ENCODE data around the gene SPTBN1.

SPTBN1 gene

GRCh38 chr2:54629914-54630857, 174.1 kb downstream of the SPTBN1 start:
- DNase-seq (ENCODE audit: low read depth): peak; percentile 13
- TF ChIP-seq, protein P1, sequence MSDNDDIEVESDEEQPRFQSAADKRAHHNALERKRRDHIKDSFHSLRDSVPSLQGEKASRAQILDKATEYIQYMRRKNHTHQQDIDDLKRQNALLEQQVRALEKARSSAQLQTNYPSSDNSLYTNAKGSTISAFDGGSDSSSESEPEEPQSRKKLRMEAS (IDR thresholded peaks at IDR 0.05; ENCODE audit: low read depth, low read length): no peak
- TF ChIP-seq MYC (IDR thresholded peaks at IDR 0.05; ENCODE audit: low read depth, low read length): no peak
- TF ChIP-seq CTCF (IDR thresholded peaks at IDR 0.05; ENCODE audit: low read depth, low read length): no peak
- TF ChIP-seq POLR2A (IDR thresholded peaks at IDR 0.05; ENCODE audit: extremely low read depth, insufficient read length): no peak
- H3K4me3 ChIP-seq (ENCODE audit: low read depth, low read length): no peak overlapping the region

- H3K4me3 ChIP-seq (ENCODE audit: low read depth, low read length): no peak overlapping the region
- no peak for DNase-seq (ENCODE audit: low read depth)
- TF ChIP-seq MYC (IDR thresholded peaks at IDR 0.05; ENCODE audit: low read depth, low read length) (no peak), POLR2A (IDR thresholded peaks at IDR 0.05; ENCODE audit: extremely low read depth, insufficient read length) (no peak), CTCF (IDR thresholded peaks at IDR 0.05; ENCODE audit: low read depth, low read length) (no peak)
- TF ChIP-seq, protein P1 (IDR thresholded peaks at IDR 0.05; ENCODE audit: low read depth, low read length): no peak
These were observed 174.9 kb downstream of the SPTBN1 start for GRCh38 chr2:54630858-54631497.

DNA sequence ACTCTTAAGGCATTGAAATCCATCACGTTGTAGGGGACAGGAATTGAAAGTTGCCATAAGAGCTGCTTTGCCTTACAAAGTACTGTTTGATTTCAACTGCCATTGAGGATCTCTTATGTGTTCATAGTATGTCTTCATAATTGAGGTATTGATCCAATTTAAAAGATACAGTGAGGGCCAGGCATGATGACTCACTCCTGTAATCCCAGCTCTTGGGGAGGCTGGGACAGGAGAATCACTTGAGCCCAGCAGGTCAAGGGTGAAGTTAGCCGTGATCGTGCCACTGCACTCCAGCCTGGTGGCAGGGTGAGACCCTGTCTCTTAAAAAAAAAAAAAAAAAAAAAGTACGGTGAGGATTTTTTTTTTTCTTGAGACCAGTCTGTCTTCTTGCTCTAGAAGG, 175.6 kb downstream of the SPTBN1 start:
- no peak for DNase-seq (ENCODE audit: low read depth)
- no peak for TF ChIP-seq MYC (IDR thresholded peaks at IDR 0.05; ENCODE audit: low read depth, low read length)
- TF ChIP-seq, protein P1 (IDR thresholded peaks at IDR 0.05; ENCODE audit: low read depth, low read length): no peak
- TF ChIP-seq CTCF (IDR thresholded peaks at IDR 0.05; ENCODE audit: low read depth, low read length): no peak
- TF ChIP-seq POLR2A (IDR thresholded peaks at IDR 0.05; ENCODE audit: extremely low read depth, insufficient read length): no peak
- H3K4me3 ChIP-seq (ENCODE audit: low read depth, low read length): no peak overlapping the region

DNA sequence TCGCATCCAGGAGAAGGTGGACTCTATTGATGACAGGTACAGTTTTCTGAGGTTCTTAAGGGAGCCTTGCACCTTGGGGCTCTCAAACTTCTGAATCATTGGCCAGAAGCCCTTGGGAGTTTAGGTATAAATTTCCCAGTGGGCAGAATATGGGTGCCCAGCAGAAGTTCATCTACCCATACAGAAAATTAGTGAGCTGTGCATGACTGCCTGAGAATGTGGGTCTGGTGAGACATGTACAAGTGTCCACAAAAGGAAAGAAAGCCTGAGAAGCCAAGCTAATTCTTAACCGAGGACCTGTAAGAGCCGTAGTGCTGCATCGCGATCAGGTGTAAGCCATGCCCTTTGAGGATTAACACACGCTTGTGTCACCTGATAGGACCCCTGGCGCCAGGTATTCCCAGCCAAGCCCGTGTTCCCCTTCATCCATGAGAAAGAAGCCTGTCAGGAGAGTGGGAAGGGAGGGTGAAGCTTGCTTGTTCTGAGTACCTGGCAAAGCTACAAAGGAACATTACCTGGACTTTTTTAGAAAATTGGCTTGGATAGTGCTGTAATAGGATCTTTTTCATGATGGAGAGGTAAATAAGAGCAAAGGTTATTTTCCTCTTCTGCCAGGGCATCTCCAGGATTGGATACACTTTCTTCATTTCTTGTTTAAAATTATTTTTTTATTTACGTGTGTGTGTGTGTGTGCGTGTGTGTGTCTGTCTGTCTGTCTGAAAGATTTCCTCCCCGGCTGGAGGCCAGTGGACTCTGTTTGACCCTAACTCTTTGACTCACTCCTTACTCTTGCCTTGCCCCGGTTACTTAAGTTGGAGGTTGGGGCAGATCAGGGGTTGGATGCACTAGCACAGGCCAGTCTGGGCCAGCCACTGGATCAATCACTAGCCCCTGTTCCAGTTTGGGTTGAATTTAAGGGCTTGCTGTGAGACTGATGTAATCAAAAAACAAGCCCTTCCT, 176.9 kb downstream of the SPTBN1 start:
- no peak for DNase-seq (ENCODE audit: low read depth)

More for the DNA sequence above, 176.9 kb downstream of the SPTBN1 start:
- no peak overlapping the region for H3K4me3 ChIP-seq (ENCODE audit: low read depth, low read length)
- TF ChIP-seq MYC (IDR thresholded peaks at IDR 0.05; ENCODE audit: low read depth, low read length) (no peak), POLR2A (IDR thresholded peaks at IDR 0.05; ENCODE audit: extremely low read depth, insufficient read length) (no peak), CTCF (IDR thresholded peaks at IDR 0.05; ENCODE audit: low read depth, low read length) (no peak)
- TF ChIP-seq, protein P1 (IDR thresholded peaks at IDR 0.05; ENCODE audit: low read depth, low read length): no peak
